H9 (cell line): ENCODE measurements around the gene RNF111. TPM values are rescaled to one million over a fixed set of nuclear protein-coding genes. Genes with fewer than 3 reads are reported as not detected.

Source experiments
- DNase-seq: peaks from one replicate; pipeline ENCODE4 v3.0.0-alpha.2; 2017
- H2AFZ ChIP-seq: one replicate; pipeline ENCODE4 v1.6.1; 2013; ENCODE audit warnings: mild to moderate bottlenecking, low read length, control low read depth, moderate library complexity
- H2AK5ac ChIP-seq: 2 replicates; pipeline ENCODE4 v1.6.1; 2013; ENCODE audit warnings: low read length, control low read depth, mixed read lengths; ENCODE audit not compliant: insufficient read length
- H2BK120ac ChIP-seq: one replicate; pipeline ENCODE4 v1.6.1; 2013; ENCODE audit warnings: low read depth, mild to moderate bottlenecking, low read length, control low read depth, inconsistent platforms; ENCODE audit not compliant: poor library complexity, severe bottlenecking
- H2BK12ac ChIP-seq: 2 replicates; pipeline ENCODE4 v1.6.1; 2013; ENCODE audit warnings: low read length, control low read depth, mixed read lengths, low read depth; ENCODE audit not compliant: insufficient read length
- H2BK15ac ChIP-seq: 2 replicates; pipeline ENCODE4 v1.6.1; 2013; ENCODE audit warnings: low read depth, low read length, control low read depth
- H2BK20ac ChIP-seq: one replicate; pipeline ENCODE4 v1.6.1; 2013; ENCODE audit warnings: low read depth, mild to moderate bottlenecking, low read length, control low read depth, inconsistent platforms; ENCODE audit not compliant: poor library complexity, severe bottlenecking
- H2BK5ac ChIP-seq: 2 replicates; pipeline ENCODE4 v1.6.1; 2013; ENCODE audit warnings: low read length, control low read depth, mixed read lengths; ENCODE audit not compliant: insufficient read length
- H3K14ac ChIP-seq: 2 replicates; pipeline ENCODE4 v1.6.1; 2013; ENCODE audit warnings: low read length, control low read depth; ENCODE audit not compliant: insufficient read depth
- H3K18ac ChIP-seq: 2 replicates; pipeline ENCODE4 v1.6.1; 2013; ENCODE audit warnings: low read depth, mild to moderate bottlenecking, mixed read lengths, low read length, control low read depth; ENCODE audit not compliant: insufficient read length
- H3K23ac ChIP-seq: 2 replicates; pipeline ENCODE4 v1.6.1; 2013; ENCODE audit warnings: low read length, control low read depth, mixed read lengths, low read depth; ENCODE audit not compliant: insufficient read length
- H3K23me2 ChIP-seq: 2 replicates; pipeline ENCODE4 v1.6.1; 2013; ENCODE audit warnings: low read depth, mild to moderate bottlenecking, mixed read lengths, low read length, control low read depth; ENCODE audit not compliant: insufficient read length, poor library complexity, severe bottlenecking
- H3K27ac ChIP-seq: 2 replicates; pipeline ENCODE4 v1.5.1; 2013; ENCODE audit warnings: low read length, control low read depth, mixed read lengths, low read depth; ENCODE audit not compliant: insufficient read length
- H3K27me3 ChIP-seq: 2 replicates; pipeline ENCODE4 v1.6.1; 2013; ENCODE audit warnings: low read length, control low read depth, inconsistent platforms; ENCODE audit not compliant: insufficient read depth
- H3K4ac ChIP-seq: 2 replicates; pipeline ENCODE4 v1.6.1; 2013; ENCODE audit warnings: low read depth, mild to moderate bottlenecking, control low read depth, inconsistent platforms, low read length, moderate library complexity
- H3K4me1 ChIP-seq: 2 replicates; pipeline ENCODE4 v1.6.1; 2013; ENCODE audit warnings: low read length, control low read depth, inconsistent platforms; ENCODE audit not compliant: insufficient read depth
- H3K4me2 ChIP-seq: 2 replicates; pipeline ENCODE4 v1.6.1; 2013; ENCODE audit warnings: low read length, control low read depth, mixed read lengths; ENCODE audit not compliant: insufficient read length, insufficient read depth
- H3K56ac ChIP-seq: 2 replicates; pipeline ENCODE4 v1.6.1; 2013; ENCODE audit warnings: low read depth, mild to moderate bottlenecking, mixed read lengths, low read length, control low read depth; ENCODE audit not compliant: insufficient read length
- H3K79me1 ChIP-seq: 2 replicates; pipeline ENCODE4 v1.6.1; 2013; ENCODE audit warnings: low read depth, mild to moderate bottlenecking, moderate library complexity, low read length, control low read depth, inconsistent platforms; ENCODE audit not compliant: insufficient read depth, poor library complexity, severe bottlenecking
- H3K79me2 ChIP-seq: 2 replicates; pipeline ENCODE4 v1.6.1; 2013; ENCODE audit warnings: low read length, control low read depth, inconsistent platforms; ENCODE audit not compliant: insufficient read depth
- H3K9ac ChIP-seq: 2 replicates; pipeline ENCODE4 v1.6.1; 2013; ENCODE audit warnings: low read length, control low read depth, mixed read lengths; ENCODE audit not compliant: insufficient read length; ENCODE audit errors: extremely low read depth
- H3K9me3 ChIP-seq: one replicate; pipeline ENCODE4 v1.6.1; 2013; ENCODE audit warnings: low read depth, low read length, inconsistent platforms; ENCODE audit not compliant: control insufficient read depth
- H3T11ph ChIP-seq: one replicate; pipeline ENCODE4 v1.6.1; 2013; ENCODE audit warnings: mild to moderate bottlenecking, low read length, control low read depth, inconsistent platforms
- H4K20me1 ChIP-seq: one replicate; pipeline ENCODE4 v1.6.1; 2013; ENCODE audit not compliant: control insufficient read depth, insufficient read length, insufficient read depth
- H4K5ac ChIP-seq: 2 replicates; pipeline ENCODE4 v1.6.1; 2013; ENCODE audit warnings: low read depth, mild to moderate bottlenecking, mixed read lengths, low read length, control low read depth; ENCODE audit not compliant: insufficient read length
- H4K8ac ChIP-seq: replicated peaks from 2 replicates; pipeline ENCODE4 v1.6.1; 2013; ENCODE audit warnings: low read length, control low read depth, mixed read lengths, low read depth; ENCODE audit not compliant: insufficient read length
- H4K91ac ChIP-seq: 2 replicates; pipeline ENCODE4 v1.6.1; 2013; ENCODE audit warnings: low read depth, mild to moderate bottlenecking, moderate library complexity, mixed read lengths, low read length, control low read depth; ENCODE audit not compliant: insufficient read length
- H3K27ac Mint-ChIP-seq, 3 experiments: 2 replicates in 2 of 3; 3 replicates in 1 of 3; pipeline ENCODE4 v1.8.0; 2020 to 2021; ENCODE audit warnings: mixed read lengths in 3 of 3, mild to moderate bottlenecking in 1 of 3, moderate library complexity in 1 of 3
- H3K27me3 Mint-ChIP-seq: 2 replicates; pipeline ENCODE4 v1.8.0; 2021; ENCODE audit warnings: low read depth, mild to moderate bottlenecking, moderate library complexity, mixed read lengths
- H3K36me3 Mint-ChIP-seq, 3 experiments: 2 replicates in 2 of 3; 3 replicates in 1 of 3; pipeline ENCODE4 v1.8.0; 2020 to 2021; ENCODE audit warnings: low read depth in 3 of 3, mixed read lengths in 3 of 3; ENCODE audit not compliant: insufficient read depth in 1 of 3
- H3K4me1 Mint-ChIP-seq, 2 experiments: 2 replicates each; pipeline ENCODE4 v1.8.0; 2020; ENCODE audit warnings: mixed read lengths in 2 of 2
- H3K4me3 Mint-ChIP-seq, 2 experiments: 2 replicates in 1 of 2; 3 replicates in 1 of 2; pipeline ENCODE4 v1.8.0; 2020 to 2021; ENCODE audit warnings: mild to moderate bottlenecking in 2 of 2, mixed read lengths in 2 of 2, moderate library complexity in 1 of 2
- H3K9me3 Mint-ChIP-seq, 2 experiments: 2 replicates in 1 of 2; 3 replicates in 1 of 2; pipeline ENCODE4 v1.8.0; 2020; ENCODE audit warnings: mild to moderate bottlenecking in 2 of 2, mixed read lengths in 2 of 2, moderate library complexity in 1 of 2
- CTCF ChIP-seq: fragments of 200-600 bp; sonication (generic); conservative IDR thresholded peaks from 3 replicates; pipeline ENCODE4 v1.8.0; 2021; ENCODE audit warnings: antibody characterized with exemption, mild to moderate bottlenecking
- WGBS: extraction: QIAGEN DNeasy Blood & Tissue Kit; methylation state at CpG from one replicate; pipeline ENCODE4 v1.1.7; 2013; ENCODE audit warnings: missing lambda C conversion rate, low lambda C conversion rate, mixed read lengths; ENCODE audit not compliant: insufficient read length; ENCODE audit errors: extremely low coverage; 5-methylcytosine and 5-hydroxymethylcytosine counted together
- total RNA-seq: library from RNA; stranded (reverse); gene quantifications from 2 replicates; pipeline ENCODE4 v1.2.1, GENCODE V29; 2021

The RNF111 gene
- total RNA-seq, 1 experiment from 2014 or later, result 28.0 TPM

- Histone ChIP-seq H2BK5ac (no peak overlapping the region), H3T11ph (no peak overlapping the region), H3K14ac (no peak overlapping the region), H2BK15ac (no peak overlapping the region), H4K20me1 (no peaks in the 10 kb centered on the region), H2AK5ac (no peak overlapping the region), H3K9me3 (no peaks in the 10 kb centered on the region), H3K27me3 (no peaks in the 10 kb centered on the region), H4K91ac (no peak overlapping the region), H2BK12ac (no peak overlapping the region), H3K79me2 (no peaks in the 10 kb centered on the region), H4K8ac (no peak overlapping the region), H2BK120ac (no peak overlapping the region), H3K9ac (no peak overlapping the region), H3K56ac (no peak overlapping the region), H3K23ac (no peak overlapping the region), H3K4me2 (no peak overlapping the region), H3K23me2 (no peaks in the 10 kb centered on the region), H2AFZ (no peak overlapping the region), H3K27ac (no peak overlapping the region), H2BK20ac (no peak overlapping the region), H3K79me1 (peaks cover 4% of the 10 kb centered on the region), H3K4ac (no peak overlapping the region), H3K18ac (no peak overlapping the region), H3K4me1 (no peaks in the 10 kb centered on the region), H4K5ac (no peak overlapping the region)
- DNase-seq, result no peak
- Mint-ChIP-seq H3K4me1 (no peaks in the 10 kb centered on the region; a peak in 1 of 4 replicates), H3K4me3 (no peak overlapping the region), H3K27ac (no peak overlapping the region), H3K36me3 (peaks cover 55 to 88% (median 84%) of the 10 kb centered on the region in 3 experiments; a peak in 6 of 7 replicates), H3K9me3 (no peaks in the 10 kb centered on the region), H3K27me3 (no peaks in the 10 kb centered on the region)
- no CpG with 5 or more reads among the region's 6 CpGs for WGBS
- no peak for TF ChIP-seq CTCF
These were observed 129.3 kb downstream of the RNF111 start for GRCh38 chr15:59116771-59117170.
